SJCRH30 (cell line): Measurements from ENCODE around the gene CADM1. TPM values are rescaled to one million over a fixed set of nuclear protein-coding genes. Genes with fewer than 3 reads are reported as not detected.
A peak's percentile ranks its signal among the peaks of the same experiment; 100 is the strongest.

Experiments used
- DNase-seq, 2 experiments: peaks; one replicate each; pipeline ENCODE4 v3.0.0-alpha.2; 2015 to 2020
- H3K27ac ChIP-seq: fragments of 250-450 bp; sonication (Bioruptor Pico); 2 replicates; pipeline ENCODE4 v1.5.1; 2020; ENCODE audit warnings: mild to moderate bottlenecking, moderate library complexity
- H3K27me3 ChIP-seq: fragments of 250-450 bp; sonication (Bioruptor Pico); 2 replicates; pipeline ENCODE4 v1.5.1; 2020; ENCODE audit warnings: mild to moderate bottlenecking, moderate library complexity
- H3K36me3 ChIP-seq: fragments of 250-450 bp; sonication (Bioruptor Pico); 2 replicates; pipeline ENCODE4 v1.5.1; 2020; ENCODE audit warnings: mild to moderate bottlenecking, moderate library complexity
- H3K4me1 ChIP-seq: fragments of 250-450 bp; sonication (Bioruptor Pico); 2 replicates; pipeline ENCODE4 v1.5.1; 2020; ENCODE audit warnings: mild to moderate bottlenecking, moderate library complexity
- H3K4me3 ChIP-seq: fragments of 250-450 bp; sonication (Bioruptor Pico); 2 replicates; pipeline ENCODE4 v1.5.1; 2020; ENCODE audit warnings: mild to moderate bottlenecking, moderate library complexity
- H3K9me3 ChIP-seq: fragments of 250-450 bp; sonication (Bioruptor Pico); replicated peaks from 2 replicates; pipeline ENCODE4 v1.5.1; 2020; ENCODE audit warnings: mild to moderate bottlenecking, moderate library complexity
- total RNA-seq: library from RNA; depleted of rRNA; stranded (reverse); fragments of >200 nt; shearing (Covaris generic); gene quantifications from 2 replicates; pipeline ENCODE4 v1.2.3, GENCODE V29; 2014

The CADM1 gene
- total RNA-seq, 1 experiment from 2014 or later: 6.0 TPM

DNA sequence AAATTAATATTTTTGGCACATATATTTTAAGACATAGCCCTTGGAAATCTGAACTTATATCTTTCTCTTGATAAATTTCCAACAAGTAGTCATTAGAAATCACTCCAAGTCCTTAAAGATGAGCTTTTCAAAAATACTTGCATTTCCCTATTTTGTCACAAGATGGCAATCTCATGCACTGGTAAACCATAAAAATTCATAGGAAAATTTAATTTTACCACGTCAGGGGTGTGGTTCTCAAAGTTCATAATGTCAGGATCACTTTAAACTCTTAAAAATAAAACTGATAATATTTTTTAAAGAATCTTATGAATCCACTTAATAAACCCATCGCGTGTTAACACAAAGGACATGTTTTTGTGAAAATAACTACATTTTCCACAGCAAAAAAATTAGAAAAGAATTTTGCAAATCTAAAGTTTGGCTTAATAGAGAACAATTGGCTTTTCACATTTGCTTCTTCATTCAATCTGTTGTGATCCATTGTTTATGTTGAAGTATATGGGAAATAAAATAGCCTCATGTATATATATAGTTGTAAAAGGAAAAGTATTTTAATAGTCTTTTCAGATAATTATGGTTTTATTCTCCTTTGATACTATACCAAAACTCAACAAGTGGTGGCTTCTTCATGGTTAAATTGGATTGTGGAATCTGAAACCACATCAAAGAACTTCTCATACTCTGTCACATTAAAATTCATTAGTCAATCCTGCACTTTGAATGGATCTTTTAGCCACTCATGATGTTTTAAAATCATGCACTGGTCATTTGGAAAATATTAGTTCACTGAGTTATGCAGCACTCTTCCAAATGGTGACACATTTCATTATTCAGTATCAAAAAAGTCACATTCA is 169.1 kb downstream of the CADM1 start:
- H3K36me3 ChIP-seq: no peaks in the 10 kb centered on the region
- H3K4me3 ChIP-seq: no peak overlapping the region
- no peak overlapping the region for H3K27ac ChIP-seq
- H3K4me1 ChIP-seq: no peaks in the 10 kb centered on the region
- peak in 1 of 2 experiments; percentile 29 for DNase-seq
- no peaks in the 10 kb centered on the region for H3K27me3 ChIP-seq
- no peaks in the 10 kb centered on the region for H3K9me3 ChIP-seq

DNA sequence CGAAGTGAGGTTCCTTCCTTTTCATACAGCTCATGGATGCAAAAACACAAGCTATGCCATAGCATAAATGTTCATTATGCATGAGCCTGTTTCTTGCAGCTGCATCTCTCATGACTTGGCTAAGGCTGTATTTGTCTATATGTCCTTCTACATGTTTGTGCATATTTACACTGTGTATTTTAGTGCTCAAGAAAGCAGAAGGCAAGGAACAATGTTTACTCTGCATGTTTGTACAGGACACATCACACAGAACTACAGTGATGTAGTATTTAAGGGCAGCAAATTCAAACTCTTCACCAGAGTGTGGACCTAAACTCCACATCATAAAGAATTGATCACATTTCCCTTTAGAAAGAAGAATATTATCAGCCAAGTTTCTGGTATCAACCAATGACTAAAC is 170.3 kb downstream of the CADM1 start:
- no peak for DNase-seq
- Histone ChIP-seq H3K9me3 (no peaks in the 10 kb centered on the region), H3K4me3 (no peak overlapping the region), H3K36me3 (no peaks in the 10 kb centered on the region), H3K4me1 (no peaks in the 10 kb centered on the region), H3K27me3 (no peaks in the 10 kb centered on the region), H3K27ac (no peak overlapping the region)

- H3K27me3 ChIP-seq: no peaks in the 10 kb centered on the region
Observed at GRCh38 chr11:115333121-115333520, 171.1 kb downstream of the CADM1 start.

DNA sequence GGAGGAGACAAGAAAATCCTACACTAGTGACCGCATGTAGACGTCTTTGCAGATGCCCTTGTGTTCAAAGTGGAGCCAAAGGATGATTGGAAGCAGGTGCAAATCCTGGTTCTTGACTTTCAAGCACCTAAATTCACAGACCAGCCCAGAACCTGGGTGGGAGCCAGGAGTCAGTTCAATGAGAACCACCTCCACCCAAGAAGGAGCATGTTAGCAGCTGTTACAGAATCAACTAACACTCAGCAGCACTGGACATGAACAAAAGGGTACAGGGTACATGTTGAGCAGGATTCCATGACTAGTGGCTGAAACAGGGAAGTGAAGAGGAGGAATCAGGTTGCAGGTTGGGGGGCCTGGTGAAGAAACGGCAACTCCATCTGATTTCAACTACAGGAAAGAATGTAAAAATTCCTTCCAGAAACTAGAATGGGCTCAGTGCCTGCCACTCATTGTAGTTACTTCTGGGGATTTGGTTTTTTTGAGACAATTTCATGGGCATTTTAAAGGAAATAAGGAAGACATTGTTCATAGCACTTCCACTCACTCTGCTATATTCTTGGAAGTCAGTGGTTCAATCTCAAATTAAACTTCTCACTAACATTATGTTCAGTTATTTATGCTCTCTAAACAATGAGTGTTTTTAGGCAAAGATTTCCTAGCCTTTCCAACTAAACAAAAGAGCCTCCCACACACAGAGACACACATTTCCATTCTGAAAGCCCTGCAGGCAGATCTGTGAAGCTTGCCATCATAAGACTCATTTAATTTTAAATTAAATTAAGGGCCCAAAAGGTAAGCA is 173.3 kb downstream of the CADM1 start:
- Histone ChIP-seq H3K4me3 (no peak overlapping the region), H3K36me3 (no peaks in the 10 kb centered on the region), H3K4me1 (no peaks in the 10 kb centered on the region), H3K27ac (no peak overlapping the region), H3K9me3 (no peaks in the 10 kb centered on the region), H3K27me3 (no peaks in the 10 kb centered on the region)
- peak in 1 of 2 experiments; percentile 1 for DNase-seq

More at GRCh38 chr11:115333121-115333520, 171.1 kb downstream of the CADM1 start:
- no peak for DNase-seq
- H3K4me3 ChIP-seq: no peak overlapping the region
- H3K36me3 ChIP-seq: no peaks in the 10 kb centered on the region
- no peaks in the 10 kb centered on the region for H3K9me3 ChIP-seq
- no peak overlapping the region for H3K27ac ChIP-seq
- H3K4me1 ChIP-seq: no peaks in the 10 kb centered on the region

DNA sequence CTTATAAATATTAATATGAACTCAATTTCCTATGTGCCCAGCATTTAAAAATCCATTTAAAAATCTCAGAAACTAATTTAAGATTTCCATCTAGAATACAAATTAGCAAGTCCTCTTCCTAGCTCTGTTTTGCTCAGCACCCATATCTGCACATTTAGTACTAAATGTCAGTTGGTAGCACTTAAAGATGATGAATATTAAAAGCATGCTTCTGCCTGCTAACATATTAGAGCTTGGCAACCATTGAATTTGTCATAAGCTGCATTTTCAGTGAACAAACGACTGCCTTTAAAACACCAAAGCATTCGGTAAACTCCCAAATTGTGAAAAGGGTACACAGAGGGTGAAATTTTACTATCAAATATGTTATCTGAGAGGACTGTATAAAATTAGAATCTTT is 177.7 kb downstream of the CADM1 start:
- no peak overlapping the region for H3K27ac ChIP-seq
- H3K4me1 ChIP-seq: no peaks in the 10 kb centered on the region
- no peak for DNase-seq
- no peaks in the 10 kb centered on the region for H3K27me3 ChIP-seq
- H3K4me3 ChIP-seq: no peak overlapping the region
- no peaks in the 10 kb centered on the region for H3K9me3 ChIP-seq
- no peaks in the 10 kb centered on the region for H3K36me3 ChIP-seq

DNA sequence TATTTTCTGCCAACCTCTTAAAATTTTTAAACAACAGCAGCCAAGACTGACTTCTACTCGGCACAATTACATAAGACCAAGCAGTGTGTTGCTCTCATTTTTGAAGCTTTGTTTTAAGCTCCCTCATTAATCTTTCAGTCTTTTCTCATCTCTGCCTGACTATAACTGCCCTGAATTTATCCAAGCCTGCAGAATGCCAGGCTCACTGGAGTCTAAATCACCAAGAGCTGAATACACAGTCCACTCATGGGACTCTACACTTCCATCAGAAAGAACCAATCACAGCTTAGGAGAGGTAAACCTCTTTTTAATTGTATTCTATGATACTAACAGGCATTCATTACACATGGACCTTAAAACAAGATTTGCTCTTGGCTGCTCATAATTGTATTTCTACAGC is 178.7 kb downstream of the CADM1 start:
- H3K27me3 ChIP-seq: no peaks in the 10 kb centered on the region
- no peak overlapping the region for H3K4me3 ChIP-seq
- H3K27ac ChIP-seq: no peak overlapping the region
- H3K4me1 ChIP-seq: no peaks in the 10 kb centered on the region
- no peaks in the 10 kb centered on the region for H3K36me3 ChIP-seq
- DNase-seq: no peak
- H3K9me3 ChIP-seq: no peaks in the 10 kb centered on the region

DNA sequence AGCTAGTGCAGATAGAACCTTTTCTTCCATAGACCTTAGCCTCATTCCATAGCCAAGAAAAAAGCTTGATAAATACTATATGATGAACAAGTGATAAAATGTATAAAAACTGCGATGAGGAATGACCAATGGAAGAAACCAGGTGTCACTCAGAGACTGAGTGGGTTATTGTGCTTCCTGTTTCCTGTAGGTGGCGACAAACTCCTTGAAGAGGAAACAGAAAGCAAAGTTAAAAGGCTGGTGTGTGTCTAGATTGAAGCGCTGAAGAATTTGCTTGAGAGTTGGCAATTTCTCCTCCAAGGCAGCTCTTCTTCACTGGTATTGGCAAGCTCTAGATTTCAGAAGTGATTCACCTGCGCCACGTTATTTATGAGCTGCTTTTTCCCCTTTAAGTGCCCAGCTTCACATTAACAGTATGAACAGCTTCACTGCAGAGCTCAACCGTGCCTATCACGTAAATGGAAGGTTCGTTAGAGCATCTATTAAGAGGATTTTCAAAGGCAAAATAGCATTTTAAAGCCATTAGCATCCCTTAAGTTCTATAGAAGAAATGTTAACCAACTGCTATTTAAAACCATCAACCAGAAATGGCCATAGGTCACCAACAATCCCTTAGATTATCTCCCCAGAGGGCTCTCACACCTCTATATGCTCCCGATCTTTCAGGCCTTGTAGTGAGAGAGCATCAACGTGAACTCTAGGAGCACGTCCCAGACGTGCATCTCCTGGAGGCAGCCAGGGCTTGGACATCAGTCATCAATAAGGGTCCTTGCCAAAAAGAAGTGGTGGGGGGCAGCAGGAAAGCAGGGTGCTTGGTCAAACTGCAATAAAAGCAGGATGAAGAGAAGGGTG is 179.4 kb downstream of the CADM1 start:
- Histone ChIP-seq H3K4me3 (no peak overlapping the region), H3K27me3 (no peaks in the 10 kb centered on the region), H3K36me3 (no peaks in the 10 kb centered on the region), H3K9me3 (no peaks in the 10 kb centered on the region), H3K27ac (no peak overlapping the region), H3K4me1 (no peaks in the 10 kb centered on the region)
- peak; percentile 7 to 53 for DNase-seq

GRCh38 chr11:115322553-115323203 is 181.5 kb downstream of the CADM1 start:
- DNase-seq: no peak
- no peaks in the 10 kb centered on the region for H3K27me3 ChIP-seq
- H3K36me3 ChIP-seq: no peaks in the 10 kb centered on the region
- H3K27ac ChIP-seq: no peak overlapping the region
- no peak overlapping the region for H3K4me3 ChIP-seq
- no peaks in the 10 kb centered on the region for H3K4me1 ChIP-seq
- no peaks in the 10 kb centered on the region for H3K9me3 ChIP-seq

DNA sequence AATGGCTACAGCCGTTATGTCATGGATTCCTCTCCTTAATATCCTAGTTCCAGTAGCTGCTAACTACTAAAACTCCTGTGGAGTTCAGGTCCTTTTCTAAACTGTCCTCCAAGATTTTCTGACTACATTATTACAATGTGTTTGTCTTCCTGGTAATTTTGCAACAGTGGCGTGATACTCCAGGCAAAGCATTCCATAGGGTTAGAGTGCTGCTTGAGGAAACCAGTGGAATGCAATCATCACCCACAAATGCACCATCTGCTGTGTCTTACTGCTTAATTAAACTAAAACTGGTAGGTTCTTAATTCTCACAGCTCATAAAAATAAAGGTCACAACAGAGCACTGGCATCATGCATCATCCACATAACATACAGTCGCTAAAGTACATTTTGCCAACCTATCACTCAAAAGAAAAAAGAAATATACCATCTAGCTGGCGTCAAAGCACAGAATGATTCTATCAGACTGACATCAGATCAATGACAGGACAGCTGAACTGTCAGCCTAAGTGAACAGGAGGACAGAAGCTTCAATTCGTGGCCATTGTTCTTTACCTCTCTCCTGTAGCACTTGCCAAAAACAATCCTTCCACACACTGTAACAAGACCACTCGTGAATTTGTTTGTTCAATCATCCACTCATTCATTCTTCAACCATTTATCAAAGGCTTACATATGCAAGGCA is 182.5 kb downstream of the CADM1 start:
- H3K4me1 ChIP-seq: no peaks in the 10 kb centered on the region
- no peak for DNase-seq
- H3K4me3 ChIP-seq: no peak overlapping the region
- H3K36me3 ChIP-seq: no peaks in the 10 kb centered on the region
- H3K9me3 ChIP-seq: no peaks in the 10 kb centered on the region
- no peak overlapping the region for H3K27ac ChIP-seq
- no peaks in the 10 kb centered on the region for H3K27me3 ChIP-seq

- H3K4me1 ChIP-seq: no peaks in the 10 kb centered on the region
- no peaks in the 10 kb centered on the region for H3K36me3 ChIP-seq
- H3K9me3 ChIP-seq: no peaks in the 10 kb centered on the region
- no peak overlapping the region for H3K27ac ChIP-seq
- H3K27me3 ChIP-seq: no peaks in the 10 kb centered on the region
- no peak for DNase-seq
- H3K4me3 ChIP-seq: no peak overlapping the region
Observed at GRCh38 chr11:115317277-115318185, 186.7 kb downstream of the CADM1 start.

DNA sequence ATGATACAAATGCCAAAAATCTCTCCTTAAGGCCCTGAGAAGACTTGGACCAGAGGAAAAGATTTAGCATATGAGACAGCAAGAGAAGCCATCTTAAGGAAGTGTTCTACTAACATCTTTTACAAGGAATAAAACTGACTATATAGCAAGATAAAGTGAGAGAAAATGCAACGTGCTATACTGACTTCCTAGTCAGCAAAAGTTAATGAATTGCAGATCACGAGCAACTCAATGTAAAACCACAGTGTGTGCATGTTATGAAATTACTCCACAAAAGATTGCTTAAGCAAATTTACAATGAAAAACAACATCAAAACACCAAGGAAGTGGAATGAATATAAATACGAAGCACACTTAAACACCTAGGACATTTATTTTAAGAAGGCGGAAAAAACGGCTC is 187.5 kb downstream of the CADM1 start:
- no peak for DNase-seq
- no peaks in the 10 kb centered on the region for H3K4me1 ChIP-seq
- no peaks in the 10 kb centered on the region for H3K9me3 ChIP-seq
- no peak overlapping the region for H3K27ac ChIP-seq
- H3K27me3 ChIP-seq: no peaks in the 10 kb centered on the region
- H3K36me3 ChIP-seq: no peaks in the 10 kb centered on the region
- no peak overlapping the region for H3K4me3 ChIP-seq

DNA sequence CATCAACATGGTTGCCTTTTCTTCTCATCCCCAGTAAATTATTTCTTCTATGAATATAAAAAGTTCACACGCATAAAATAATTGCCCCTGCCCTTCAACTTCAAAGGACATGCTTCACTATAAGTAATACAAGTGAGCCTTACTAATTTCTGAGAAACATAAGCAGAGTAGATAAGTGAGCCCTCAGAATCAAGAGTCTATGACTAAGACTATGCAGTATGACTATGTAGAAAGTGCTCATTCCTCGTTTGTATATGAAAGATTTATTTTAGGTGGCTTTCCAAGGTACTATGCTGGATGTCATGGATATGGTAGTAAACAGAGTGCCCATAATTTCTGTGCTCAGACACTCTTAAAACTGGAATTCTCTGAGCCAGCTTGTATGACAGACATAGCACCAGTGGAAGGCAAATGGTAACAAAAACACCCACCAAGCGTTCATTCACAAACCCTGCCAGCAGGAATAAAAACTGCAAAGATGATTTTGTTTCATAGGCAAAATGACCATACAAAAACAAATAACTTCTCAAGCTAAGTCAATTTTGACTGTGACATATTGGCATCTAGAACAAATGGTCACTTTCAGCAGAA is 189.8 kb downstream of the CADM1 start:
- DNase-seq: no peak
- Histone ChIP-seq H3K4me1 (no peaks in the 10 kb centered on the region), H3K27me3 (no peaks in the 10 kb centered on the region), H3K4me3 (no peak overlapping the region), H3K9me3 (no peaks in the 10 kb centered on the region), H3K36me3 (no peaks in the 10 kb centered on the region), H3K27ac (no peak overlapping the region)
